ENCODE measurements around the gene FBXO36. TPM values are rescaled to one million over a fixed set of nuclear protein-coding genes. Genes with fewer than 3 reads are reported as not detected.

Gene FBXO36
- total RNA-seq, 1 experiment from 2014 or later: 3.0 TPM

DNA sequence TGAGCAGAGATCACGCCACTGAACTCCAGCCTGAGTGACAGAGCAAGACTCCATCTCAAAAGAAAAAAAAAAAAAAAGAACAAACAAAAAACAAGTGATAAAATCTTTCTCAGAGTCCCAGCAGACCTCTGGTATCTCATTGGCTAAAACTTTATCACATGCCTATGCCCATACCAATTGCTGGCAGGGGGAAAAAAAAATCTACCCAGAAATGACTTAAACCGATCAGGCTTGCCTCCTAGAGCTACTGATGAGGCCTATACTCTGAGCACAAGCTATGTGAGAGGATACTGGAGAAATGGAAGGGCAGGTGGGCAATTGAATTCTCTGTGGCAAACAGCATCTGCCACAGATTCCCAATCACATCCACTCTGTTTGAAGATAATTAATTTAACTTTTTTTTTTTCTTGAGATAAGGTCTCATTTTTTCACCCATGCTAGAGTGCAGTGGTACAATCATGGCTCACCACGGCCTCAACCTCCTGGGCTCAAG lies 49.0 kb downstream of the FBXO36 start:
- Mint-ChIP-seq H3K27me3 (ENCODE audit: low read depth) (no peaks in the 10 kb centered on the region), H3K27ac (no peak overlapping the region; a peak in 1 of 7 replicates), H3K4me1 (no peaks in the 10 kb centered on the region), H3K4me3 (no peak overlapping the region), H3K36me3 (ENCODE audit: insufficient read depth in 1 of 3, low read depth in 3 of 3) (no peaks in the 10 kb centered on the region), H3K9me3 (no peaks in the 10 kb centered on the region)
- DNase-seq: no peak
- no peak overlapping the region for H2BK20ac ChIP-seq (ENCODE audit: low read depth, low read length, poor library complexity, severe bottlenecking)
- H3K56ac ChIP-seq (ENCODE audit: insufficient read length, low read depth, low read length): no peak overlapping the region
- no peak overlapping the region for H4K5ac ChIP-seq (ENCODE audit: insufficient read length, low read depth, low read length)
- no peaks in the 10 kb centered on the region for H4K20me1 ChIP-seq (ENCODE audit: control insufficient read depth, insufficient read depth, insufficient read length)
- H2BK12ac ChIP-seq (ENCODE audit: insufficient read length, low read depth, low read length): no peak overlapping the region
- no peak overlapping the region for H3K14ac ChIP-seq (ENCODE audit: insufficient read depth, low read length)
- H2AFZ ChIP-seq (ENCODE audit: low read length): no peak overlapping the region
- no peak overlapping the region for H2BK5ac ChIP-seq (ENCODE audit: insufficient read length, low read length)
- no peak overlapping the region for H2BK15ac ChIP-seq (ENCODE audit: low read depth, low read length)
- no peak overlapping the region for H3K4me2 ChIP-seq (ENCODE audit: insufficient read depth, insufficient read length, low read length)
- no peaks in the 10 kb centered on the region for H3K79me1 ChIP-seq (ENCODE audit: insufficient read depth, low read depth, low read length, poor library complexity, severe bottlenecking)
- TF ChIP-seq, protein P1, sequence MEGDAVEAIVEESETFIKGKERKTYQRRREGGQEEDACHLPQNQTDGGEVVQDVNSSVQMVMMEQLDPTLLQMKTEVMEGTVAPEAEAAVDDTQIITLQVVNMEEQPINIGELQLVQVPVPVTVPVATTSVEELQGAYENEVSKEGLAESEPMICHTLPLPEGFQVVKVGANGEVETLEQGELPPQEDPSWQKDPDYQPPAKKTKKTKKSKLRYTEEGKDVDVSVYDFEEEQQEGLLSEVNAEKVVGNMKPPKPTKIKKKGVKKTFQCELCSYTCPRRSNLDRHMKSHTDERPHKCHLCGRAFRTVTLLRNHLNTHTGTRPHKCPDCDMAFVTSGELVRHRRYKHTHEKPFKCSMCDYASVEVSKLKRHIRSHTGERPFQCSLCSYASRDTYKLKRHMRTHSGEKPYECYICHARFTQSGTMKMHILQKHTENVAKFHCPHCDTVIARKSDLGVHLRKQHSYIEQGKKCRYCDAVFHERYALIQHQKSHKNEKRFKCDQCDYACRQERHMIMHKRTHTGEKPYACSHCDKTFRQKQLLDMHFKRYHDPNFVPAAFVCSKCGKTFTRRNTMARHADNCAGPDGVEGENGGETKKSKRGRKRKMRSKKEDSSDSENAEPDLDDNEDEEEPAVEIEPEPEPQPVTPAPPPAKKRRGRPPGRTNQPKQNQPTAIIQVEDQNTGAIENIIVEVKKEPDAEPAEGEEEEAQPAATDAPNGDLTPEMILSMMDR (conservative IDR thresholded peaks at IDR 0.05): no peak
- no peak overlapping the region for H3K23ac ChIP-seq (ENCODE audit: insufficient read length, low read depth, low read length)
- no peak overlapping the region for H3K27ac ChIP-seq (ENCODE audit: insufficient read length, low read depth, low read length)
- H4K91ac ChIP-seq (ENCODE audit: insufficient read length, low read depth, low read length): no peak overlapping the region
- no peaks in the 10 kb centered on the region for H3K23me2 ChIP-seq (ENCODE audit: insufficient read length, low read depth, low read length, poor library complexity, severe bottlenecking)
- H3K79me2 ChIP-seq (ENCODE audit: insufficient read depth, low read length): no peaks in the 10 kb centered on the region
- no peak overlapping the region for H3K4ac ChIP-seq (ENCODE audit: low read depth, low read length)
- H4K8ac ChIP-seq (replicated peaks; ENCODE audit: insufficient read length, low read depth, low read length): no peak overlapping the region
- H3K18ac ChIP-seq (ENCODE audit: insufficient read length, low read depth, low read length): no peak overlapping the region
- H3K9ac ChIP-seq (ENCODE audit: extremely low read depth, insufficient read length, low read length): no peak overlapping the region
- no peaks in the 10 kb centered on the region for H3K9me3 ChIP-seq (ENCODE audit: control insufficient read depth, low read depth, low read length)
- H2AK5ac ChIP-seq (ENCODE audit: insufficient read length, low read length): no peak overlapping the region
- no peaks in the 10 kb centered on the region for H3K4me1 ChIP-seq (ENCODE audit: insufficient read depth, low read length)
- WGBS (ENCODE audit: extremely low coverage, insufficient read length, low lambda C conversion rate): no CpG with 5 or more reads among the region's 3 CpGs
- H2BK120ac ChIP-seq (ENCODE audit: low read depth, low read length, poor library complexity, severe bottlenecking): no peak overlapping the region
- H3T11ph ChIP-seq (ENCODE audit: low read length): no peak overlapping the region
- H3K27me3 ChIP-seq (ENCODE audit: insufficient read depth, low read length): no peaks in the 10 kb centered on the region

All from H9 (cell line).